HG02763 (cell line): Measurements from ENCODE around the gene SARDH.
"Not testable (repeated sequence)": the region's sequence is repeated elsewhere in the genome, so short reads cannot be mapped to it uniquely, and the experiment has no call there.

Experiments used
- ATAC-seq: cut with Tn5 transposase; IDR thresholded peaks from one replicate; pipeline ENCODE4 v1.9.1; 2021; ENCODE audit warnings: mild to moderate bottlenecking, moderate library complexity; ENCODE audit not compliant: unreplicated experiment

The SARDH gene

DNA sequence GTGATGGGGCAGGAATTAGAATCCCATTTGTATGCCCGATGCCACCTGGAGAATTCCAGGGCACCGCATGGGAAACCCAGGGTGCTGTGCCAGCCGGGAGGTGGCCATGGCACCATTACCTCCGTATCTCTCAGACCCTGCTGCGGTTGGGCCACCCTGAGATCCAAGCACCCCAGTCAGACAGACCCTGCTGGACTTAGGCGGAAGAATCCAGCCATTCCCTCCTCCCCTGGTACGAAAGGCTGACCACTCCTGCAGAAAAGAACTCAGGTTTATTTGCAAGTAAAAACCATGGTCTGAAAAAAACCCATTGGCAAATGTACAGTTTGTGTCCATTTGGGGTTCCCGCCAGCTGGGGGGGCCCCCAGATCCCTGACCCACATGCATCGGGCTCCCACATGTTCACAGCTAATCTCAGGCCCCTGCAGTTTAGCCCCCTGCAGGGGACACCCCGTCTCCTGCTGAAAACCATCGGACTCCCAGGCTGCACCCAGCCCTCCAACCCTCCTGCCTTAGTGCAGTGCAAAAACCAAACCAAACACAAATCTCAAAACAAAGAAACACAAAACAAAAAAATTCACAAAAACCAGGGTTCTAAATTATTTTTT, 23.6 kb upstream of the SARDH start:
- no peak for ATAC-seq

- no peak for ATAC-seq
These were observed 22.6 kb upstream of the SARDH start for GRCh38 chr9:133760713-133761290.

DNA sequence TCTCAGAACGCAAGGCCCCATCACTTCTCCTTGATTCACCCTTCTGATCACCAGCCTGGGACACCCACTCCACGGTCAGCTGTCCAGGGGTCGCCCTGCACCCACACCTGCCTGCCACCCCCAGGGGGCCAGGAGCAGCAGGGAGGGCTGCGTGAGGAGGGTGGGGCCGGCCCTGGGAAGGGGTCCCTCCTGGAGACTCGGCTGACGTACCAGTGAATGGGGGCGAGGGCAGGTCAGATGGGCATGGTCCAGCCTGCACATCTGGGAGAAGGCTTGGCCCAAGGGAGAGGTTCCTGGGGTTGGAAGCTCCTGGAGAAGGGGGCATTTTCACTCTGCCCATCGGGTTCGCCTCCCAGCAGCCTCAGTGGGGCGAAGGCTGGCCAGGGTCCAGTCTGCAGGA, 21.8 kb upstream of the SARDH start:
- no peak for ATAC-seq

DNA sequence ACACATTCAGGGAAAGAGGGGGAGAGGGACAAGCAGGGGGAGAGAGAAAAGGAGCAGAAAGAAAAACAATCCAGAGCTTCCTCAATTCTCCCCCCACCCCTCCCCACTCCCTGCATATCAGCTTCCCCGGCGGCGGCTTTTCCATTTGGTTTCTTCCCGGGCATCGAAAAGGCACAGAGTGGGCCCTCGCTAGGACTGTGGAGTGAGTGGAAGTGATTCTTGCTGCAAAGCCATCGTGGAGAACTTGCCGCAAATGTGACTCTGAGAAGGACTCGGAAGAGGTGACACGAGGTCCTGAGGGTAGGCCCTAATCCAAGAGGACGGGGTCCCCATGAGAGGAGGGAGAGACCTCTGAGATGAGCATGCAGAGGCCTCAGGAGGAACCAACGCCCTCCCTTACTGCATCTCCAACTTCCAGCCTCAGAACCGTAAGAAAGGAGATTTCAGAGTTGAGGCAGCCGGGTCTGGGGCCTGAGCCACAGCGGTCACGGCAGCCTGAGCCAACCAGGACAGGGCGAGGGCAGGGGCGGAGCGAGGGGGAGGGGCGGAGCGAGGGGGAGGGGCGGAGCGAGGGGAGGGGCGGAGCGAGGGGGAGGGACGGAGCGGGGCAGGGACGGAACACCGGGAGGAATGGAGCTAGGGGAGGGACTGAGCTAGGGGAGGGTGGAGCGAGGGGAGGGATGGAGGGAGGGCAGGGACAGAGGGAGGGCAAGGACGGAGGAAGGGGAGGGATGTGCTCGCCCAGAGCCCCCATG, 21.2 kb upstream of the SARDH start:
- ATAC-seq: no peak

- no peak for ATAC-seq
These were observed 20.1 kb upstream of the SARDH start for GRCh38 chr9:133758228-133758627.

- ATAC-seq: no peak
These were observed 16.6 kb upstream of the SARDH start for GRCh38 chr9:133754688-133755227.

DNA sequence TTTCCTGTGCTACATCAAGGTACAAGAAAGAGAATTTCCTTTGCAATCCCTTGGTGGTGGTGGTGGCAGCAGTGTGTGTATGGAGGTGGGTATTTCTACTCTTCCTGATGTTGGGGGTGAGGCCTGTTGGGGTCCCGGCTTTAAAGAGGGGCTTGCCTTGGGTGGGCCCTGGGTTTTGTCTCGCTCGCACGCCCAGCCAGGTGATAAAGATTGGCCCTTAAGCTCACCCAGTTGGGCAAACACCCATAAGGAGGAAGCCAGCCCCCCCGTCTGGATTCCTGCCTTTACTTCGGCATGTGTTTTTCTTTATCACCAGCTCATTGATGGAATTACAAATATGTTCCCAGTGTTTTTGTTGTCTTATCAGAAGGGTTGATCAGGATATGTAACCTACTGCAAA, 16.0 kb upstream of the SARDH start:
- ATAC-seq: no peak

GRCh38 chr9:133752739-133753446, 14.7 kb upstream of the SARDH start:
- ATAC-seq: no peak

DNA sequence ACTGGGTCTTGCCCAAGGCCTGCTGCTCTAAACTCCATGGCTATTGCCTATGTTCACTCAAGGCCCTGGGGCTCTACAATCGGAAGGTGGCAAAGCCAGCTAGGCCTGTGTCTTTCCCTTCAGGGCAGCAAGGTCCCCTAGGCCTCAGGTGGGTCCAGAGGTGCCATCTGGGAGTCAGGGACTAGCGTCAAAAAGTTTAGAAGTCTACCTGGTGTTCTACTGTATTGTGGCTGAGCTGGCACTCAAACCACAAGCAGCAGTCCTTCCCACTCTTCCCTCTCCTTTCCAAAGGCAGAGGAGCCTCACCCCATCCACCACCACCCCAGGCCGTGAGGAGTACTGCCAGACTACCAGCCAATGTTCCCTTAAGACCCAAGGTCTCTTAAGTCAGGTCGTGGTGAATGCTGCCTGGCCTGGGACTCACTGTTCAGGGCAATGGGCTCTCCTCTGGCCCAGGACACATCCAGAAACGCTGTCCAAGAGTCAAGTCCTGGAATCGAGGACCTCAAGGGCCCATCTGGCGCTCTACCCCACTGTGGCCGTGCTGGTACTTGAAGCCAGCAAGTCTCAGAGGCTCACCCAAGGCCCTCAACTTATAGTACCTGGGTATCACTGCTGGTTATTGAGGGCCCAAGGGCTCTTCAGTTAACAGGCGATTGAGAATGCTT, 13.0 kb upstream of the SARDH start:
- no peak for ATAC-seq

- no peak for ATAC-seq
These were observed 9.2 kb upstream of the SARDH start for GRCh38 chr9:133747309-133747708.

DNA sequence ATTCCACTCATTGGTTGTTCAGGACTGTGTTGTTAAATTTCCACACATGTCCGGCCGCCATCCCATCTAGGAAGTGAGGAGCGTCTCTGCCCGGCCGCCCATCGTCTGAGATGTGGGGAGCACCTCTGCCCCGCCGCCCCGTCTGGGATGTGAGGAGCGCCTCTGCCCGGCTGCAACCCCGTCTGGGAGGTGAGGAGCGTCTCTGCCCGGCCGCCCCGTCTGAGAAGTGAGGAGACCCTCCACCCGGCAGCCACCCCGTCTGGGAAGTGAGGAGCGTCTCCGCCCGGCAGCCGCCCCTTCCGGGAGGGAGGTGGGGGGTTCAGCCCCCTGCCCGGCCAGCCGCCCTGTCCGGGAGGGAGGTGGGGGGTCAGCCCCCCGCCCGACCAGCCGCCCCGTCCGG, 6.4 kb upstream of the SARDH start:
- ATAC-seq: not testable (repeated sequence)

GRCh38 chr9:133742849-133743444, 4.8 kb upstream of the SARDH start:
- no peak for ATAC-seq

GRCh38 chr9:133742251-133742650, 4.1 kb upstream of the SARDH start:
- ATAC-seq: no peak

- no peak for ATAC-seq
These were observed 3.6 kb upstream of the SARDH start for GRCh38 chr9:133741716-133742115.

GRCh38 chr9:133740911-133741310, 2.8 kb upstream of the SARDH start:
- no peak for ATAC-seq

DNA sequence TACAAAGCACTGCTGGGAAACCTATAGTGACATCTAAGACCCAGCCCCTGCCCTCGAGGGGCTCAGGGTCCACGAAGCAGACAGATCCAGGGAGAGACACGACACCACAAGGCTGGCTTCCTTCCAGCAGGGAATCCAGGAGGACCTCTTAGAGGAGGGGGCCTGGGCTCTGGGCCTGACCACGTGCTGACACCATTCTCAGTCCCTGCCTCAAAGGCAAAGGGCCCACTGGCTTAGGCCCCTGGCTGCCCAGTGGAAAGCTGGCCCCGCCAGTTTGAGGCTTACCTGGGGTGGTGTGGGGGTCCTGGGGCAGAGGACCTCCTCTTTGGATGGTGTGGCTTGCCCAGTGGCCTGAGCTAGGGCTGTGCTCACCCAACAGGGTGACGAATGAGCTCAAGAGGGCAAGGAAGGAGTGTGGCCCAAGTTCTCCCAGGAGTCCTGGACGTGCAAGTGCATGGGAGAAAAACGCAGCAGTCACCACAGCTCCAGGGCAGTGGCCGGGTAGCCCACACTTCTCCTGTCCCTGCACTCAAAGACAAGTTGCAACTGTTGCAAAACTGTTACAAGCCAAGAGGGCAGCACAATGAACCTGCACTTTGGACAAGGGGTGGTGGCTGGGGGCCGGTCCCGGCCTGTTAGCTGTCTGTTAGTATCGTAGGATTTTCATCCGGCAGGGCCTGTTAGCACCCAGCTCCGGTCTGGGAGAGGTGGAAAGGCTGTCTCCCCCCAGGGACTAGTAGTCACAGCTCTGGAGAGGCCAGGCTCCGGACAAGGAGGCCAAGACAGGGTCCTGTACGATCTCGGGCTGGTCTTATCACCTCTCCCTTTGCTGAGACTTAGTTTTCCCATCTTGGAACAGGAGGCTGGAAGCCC, 1.5 kb upstream of the SARDH start:
- no peak for ATAC-seq

DNA sequence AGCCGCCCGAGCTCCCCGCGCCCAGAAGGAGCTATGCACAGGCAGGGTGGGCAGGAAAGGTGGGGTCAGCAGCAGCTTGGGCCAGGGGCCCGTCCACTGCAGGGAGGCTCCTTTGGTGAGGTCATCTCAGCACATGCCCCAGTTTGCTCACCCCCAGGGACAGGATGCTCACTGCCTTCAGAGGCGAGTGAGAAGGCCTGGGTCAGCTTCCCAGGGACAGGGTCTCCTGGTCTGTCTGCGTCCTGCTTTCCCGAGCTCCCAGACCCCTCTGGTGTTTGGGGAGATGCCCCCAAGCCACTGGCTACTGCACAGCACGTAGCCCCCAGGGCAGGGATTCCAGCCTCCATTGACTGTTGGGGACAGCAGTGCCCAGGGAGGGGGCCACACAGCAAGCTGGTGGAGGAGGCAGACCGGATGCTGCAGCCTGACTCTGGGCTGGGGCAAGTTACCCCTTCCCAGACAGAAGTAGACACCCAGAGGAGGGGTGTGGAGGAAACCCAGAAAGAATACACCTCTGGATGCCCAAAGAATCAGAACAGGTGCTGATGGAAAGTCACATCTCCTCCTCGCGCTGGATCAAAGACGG, 581 bp upstream of the SARDH start:
- ATAC-seq: no peak

DNA sequence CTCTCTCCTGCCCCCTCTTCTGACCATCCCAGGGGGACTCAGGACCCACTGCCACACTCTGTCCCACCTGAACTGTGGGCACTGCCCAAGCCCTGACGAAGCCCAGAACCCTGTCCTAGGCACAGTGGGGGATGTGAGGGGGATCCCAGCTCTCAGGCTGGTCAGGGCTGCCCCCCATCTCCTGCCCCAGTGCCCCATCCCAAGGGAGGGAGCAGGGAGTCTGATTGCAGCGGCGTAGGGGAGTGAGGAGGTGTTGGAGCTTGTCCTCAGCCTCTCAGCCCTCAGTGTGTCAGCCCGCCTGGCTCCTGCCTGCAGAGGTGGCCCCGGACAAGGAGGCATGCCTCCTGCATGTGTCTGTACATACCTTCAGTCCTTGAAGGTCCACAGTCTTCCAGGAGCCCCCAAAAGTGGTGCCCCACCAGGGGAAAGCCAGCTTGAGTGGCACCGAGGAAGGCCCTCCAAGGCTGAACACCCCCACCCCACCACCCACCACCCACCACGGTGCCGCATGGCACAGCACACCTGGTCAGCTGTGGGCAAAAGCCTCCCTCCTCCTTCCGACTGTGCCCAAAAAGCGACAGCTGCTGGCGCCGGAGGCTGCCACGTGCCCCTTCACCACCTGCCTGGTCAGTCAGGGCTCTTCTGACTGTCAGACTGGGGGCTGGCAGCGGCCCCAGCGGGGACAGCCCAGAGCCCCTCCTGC, 930 bp downstream of the SARDH start:
- no peak for ATAC-seq

DNA sequence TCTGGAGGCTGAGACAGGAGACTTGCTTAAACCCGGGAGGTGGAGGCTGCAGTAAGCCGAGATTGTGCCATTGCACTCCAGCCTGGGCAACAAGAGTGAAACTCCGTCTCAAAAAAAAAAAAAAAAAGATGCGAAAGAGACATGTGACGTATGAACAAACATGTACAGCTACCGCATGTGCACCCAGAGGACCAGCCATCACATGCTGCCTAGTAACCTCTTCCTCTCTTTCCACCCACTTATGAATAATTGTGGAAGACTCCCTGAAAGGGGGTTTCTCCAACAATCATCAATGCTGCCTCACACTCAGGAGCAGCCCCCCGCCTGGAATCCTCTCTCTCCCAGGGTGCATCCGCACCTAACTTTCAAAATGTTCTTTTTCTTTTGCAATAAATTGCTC, 2.2 kb downstream of the SARDH start:
- ATAC-seq: no peak
